Upper lobe of left lung (tissue), 6 donors: ENCODE measurements around the gene KATNBL1. TPM values are rescaled to one million over a fixed set of nuclear protein-coding genes. Genes with fewer than 3 reads are reported as not detected.
A peak's percentile ranks its signal among the peaks of the same experiment; 100 is the strongest.

Experiments
- ATAC-seq, 2 donors: fragments of 200-7000 bp; cut with Tn5 transposase; one replicate each; pipeline ENCODE4 v1.9.1; 2022; ENCODE audit warnings: mild to moderate bottlenecking in 2 of 2, moderate library complexity in 2 of 2; ENCODE audit not compliant: low FRiP score in 2 of 2
- DNase-seq, 2 donors: peaks; one replicate each; pipeline ENCODE4 v3.0.0-alpha.2; 2019 to 2020
- H3K27ac ChIP-seq, 4 donors: fragments of 200-600 bp; sonication (generic); one replicate each; pipeline ENCODE4 v1.5.1; 2016 to 2019
- H3K27me3 ChIP-seq, 4 donors: fragments of 200-600 bp; sonication (generic); one replicate each; pipeline ENCODE4 v1.5.1; 2017 to 2019
- H3K36me3 ChIP-seq, 4 donors: fragments of 200-600 bp; sonication (generic); one replicate each; pipeline ENCODE4 v1.5.1; 2016 to 2019
- H3K4me1 ChIP-seq, 4 donors: fragments of 200-600 bp; sonication (generic); one replicate each; pipeline ENCODE4 v1.5.1; 2018 to 2019
- H3K4me3 ChIP-seq, 4 donors: fragments of 200-600 bp; sonication (generic); one replicate each; pipeline ENCODE4 v1.5.1; 2017 to 2019; ENCODE audit warnings: mild to moderate bottlenecking in 2 of 4, moderate library complexity in 1 of 4
- H3K9me3 ChIP-seq, 4 donors: fragments of 200-600 bp; sonication (generic); one replicate each; pipeline ENCODE4 v1.5.1; 2018 to 2019
- CTCF ChIP-seq, 6 experiments: fragments of 450-650 bp in 4 of 6; fragments of 200-600 bp in 2 of 6; sonication (generic) in 2 of 6; IDR thresholded peaks; one replicate each; pipeline ENCODE4 v1.5.1; 2016 to 2019; ENCODE audit warnings: antibody characterized with exemption in 6 of 6
- EP300 ChIP-seq, 4 donors: sonication (generic); formaldehyde crosslinking; IDR thresholded peaks; one replicate each; pipeline ENCODE4 v1.5.1; 2017; ENCODE audit warnings: antibody characterized with exemption in 4 of 4, control low read depth in 2 of 4
- POLR2A ChIP-seq, 4 donors: fragments of 450-650 bp; IDR thresholded peaks; one replicate each; pipeline ENCODE4 v1.5.1; 2016 to 2017; ENCODE audit warnings: antibody characterized with exemption in 4 of 4, mild to moderate bottlenecking in 2 of 4
- POLR2AphosphoS5 ChIP-seq, 2 donors: sonication (generic); formaldehyde crosslinking; IDR thresholded peaks; one replicate each; pipeline ENCODE4 v1.5.1; 2017; ENCODE audit warnings: antibody characterized with exemption in 2 of 2
- WGBS, 2 donors: methylation state at CpG; one replicate each; pipeline ENCODE4 v1.1.5; 2017 to 2018; 5-methylcytosine and 5-hydroxymethylcytosine counted together
- total RNA-seq, 6 donors: library from RNA; depleted of rRNA in 4 of 6; stranded (reverse); fragments of >200 nt in 4 of 6; gene quantifications; one replicate each; pipeline versions ENCODE4 v1.1.0 to v1.2.1, GENCODE V29; 2016 to 2021
- donor health status: DM: no; HTN: no; CAD: no; lungs with moderate emphysema.
- donor health status: DM: no; HTN: yes; CAD: no; lungs with severe emphysema.

Gene KATNBL1
- total RNA-seq, 6 donors from 2014 or later: 26.5 to 71.2 (median 55.2) TPM

GRCh38 chr15:34241376-34242330 is 31.8 kb upstream of the KATNBL1 start:
- no peak overlapping the region for H3K27ac ChIP-seq
- no peaks in the 10 kb centered on the region for H3K9me3 ChIP-seq
- DNase-seq (no peak), ATAC-seq (peak in 1 of 2 donors; percentile 64)
- H3K4me1 ChIP-seq: no peaks in the 10 kb centered on the region
- H3K27me3 ChIP-seq: no peaks in the 10 kb centered on the region
- TF ChIP-seq CTCF (IDR thresholded peaks at IDR 0.05) (peak; percentile 41 to 71 (median 62)), EP300 (IDR thresholded peaks at IDR 0.05) (no peak)
- WGBS, 2 donors: 65 to 67% methylated on average over 1 of the region's 1 CpG
- no peak overlapping the region for H3K4me3 ChIP-seq
- peaks cover 21 to 89% (median 41%) of the 10 kb centered on the region in 4 donors for H3K36me3 ChIP-seq

DNA sequence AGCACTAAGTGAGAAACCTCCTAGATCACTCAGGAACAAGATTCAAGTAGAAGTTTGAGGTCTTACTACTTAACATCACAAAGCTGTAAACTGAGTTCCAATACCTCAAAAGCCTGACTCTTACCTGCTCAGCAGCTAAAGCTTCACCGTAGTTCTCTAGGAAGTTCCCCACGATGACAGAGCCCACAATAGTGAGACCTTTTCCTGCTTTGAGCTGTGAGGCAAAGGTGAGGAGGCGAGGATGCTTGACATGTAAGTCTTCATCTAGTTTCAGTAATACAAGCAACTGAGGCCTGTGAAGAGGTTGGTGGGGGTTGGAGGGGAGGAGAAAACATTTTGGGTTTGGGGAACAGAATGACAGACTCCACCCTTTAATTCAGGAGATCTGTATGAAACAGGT is 30.6 kb upstream of the KATNBL1 start:
- no peak for TF ChIP-seq CTCF (IDR thresholded peaks at IDR 0.05)
- TF ChIP-seq EP300 (IDR thresholded peaks at IDR 0.05): no peak
- TF ChIP-seq POLR2AphosphoS5 (IDR thresholded peaks at IDR 0.05): no peak
- no peak for TF ChIP-seq POLR2A (IDR thresholded peaks at IDR 0.05)
- ATAC-seq: no peak
- H3K36me3 ChIP-seq: peaks cover 32 to 95% (median 50%) of the 10 kb centered on the region in 4 donors
- H3K4me1 ChIP-seq: no peaks in the 10 kb centered on the region
- H3K27me3 ChIP-seq: no peaks in the 10 kb centered on the region
- no peaks in the 10 kb centered on the region for H3K9me3 ChIP-seq
- no peak overlapping the region for H3K27ac ChIP-seq
- no peak for DNase-seq
- no peak overlapping the region for H3K4me3 ChIP-seq
- WGBS, 2 donors: 98 to 100% methylated on average over 3 of the region's 3 CpGs

GRCh38 chr15:34239151-34239808 is 29.4 kb upstream of the KATNBL1 start:
- WGBS, 2 donors: 83 to 87% methylated on average over 4 of the region's 4 CpGs
- Histone ChIP-seq H3K9me3 (no peaks in the 10 kb centered on the region), H3K4me1 (peaks cover 0 to under 1% (median 0%) of the 10 kb centered on the region in 4 donors), H3K4me3 (no peak overlapping the region), H3K27me3 (no peaks in the 10 kb centered on the region), H3K27ac (no peak overlapping the region), H3K36me3 (peaks cover 33 to 95% (median 52%) of the 10 kb centered on the region in 4 donors)
- TF ChIP-seq CTCF (IDR thresholded peaks at IDR 0.05): no peak
- no peak for TF ChIP-seq EP300 (IDR thresholded peaks at IDR 0.05)
- TF ChIP-seq POLR2AphosphoS5 (IDR thresholded peaks at IDR 0.05): no peak
- no peak for TF ChIP-seq POLR2A (IDR thresholded peaks at IDR 0.05)
- ATAC-seq (no peak), DNase-seq (no peak)

DNA sequence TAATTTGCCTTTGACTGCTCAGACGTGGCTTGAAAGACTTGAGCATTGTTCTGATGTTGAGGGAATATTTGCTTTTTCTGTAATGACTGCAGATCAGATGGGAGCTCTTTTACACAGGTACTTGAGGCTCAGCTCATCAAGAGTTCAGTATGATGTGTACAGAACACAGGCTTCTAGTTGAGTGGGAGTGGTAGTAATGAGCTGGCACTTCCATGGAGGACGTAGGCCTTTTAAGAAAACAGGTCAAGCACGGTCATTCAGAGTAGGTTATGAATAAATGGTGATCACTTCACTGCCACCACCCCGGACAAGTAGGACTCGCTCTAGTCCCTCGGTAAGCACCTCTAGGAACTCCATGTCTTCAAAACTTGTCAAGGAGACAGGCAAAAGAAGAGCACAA is 23.7 kb upstream of the KATNBL1 start:
- Histone ChIP-seq H3K27ac (peak overlapping the region in 1 of 4 donors; percentile 22), H3K27me3 (no peaks in the 10 kb centered on the region), H3K9me3 (no peaks in the 10 kb centered on the region), H3K36me3 (peaks cover 28 to 95% (median 60%) of the 10 kb centered on the region in 4 donors), H3K4me3 (no peak overlapping the region), H3K4me1 (peaks cover 0 to 4% (median 0%) of the 10 kb centered on the region in 4 donors)
- DNase-seq (peak in 1 of 2 donors; percentile 72), ATAC-seq (peak; percentile 42 to 89)
- WGBS, 2 donors: 68 to 73% methylated on average over 6 of the region's 6 CpGs
- TF ChIP-seq POLR2AphosphoS5 (IDR thresholded peaks at IDR 0.05) (peak in 1 of 2 donors; percentile 12), EP300 (IDR thresholded peaks at IDR 0.05) (peak in 1 of 4 donors; percentile 56), POLR2A (IDR thresholded peaks at IDR 0.05) (no peak)
